Mesenchymal stem cell (in vitro differentiated cells and primary cell): ENCODE data around the gene STK24.
A peak's percentile ranks its signal among the peaks of the same experiment; 100 is the strongest.

ENCODE experiments used
- DNase-seq: peaks from one replicate; pipeline ENCODE4 v3.0.0-alpha.2; 2013
- H2AFZ ChIP-seq: one replicate; pipeline ENCODE4 v1.6.1; 2013; ENCODE audit warnings: low read depth, mild to moderate bottlenecking, control low read depth, inconsistent platforms, low read length, moderate library complexity
- H2AK5ac ChIP-seq: 2 replicates; pipeline ENCODE4 v1.6.1; 2013; ENCODE audit warnings: low read length, moderate library complexity, mild to moderate bottlenecking, inconsistent platforms; ENCODE audit not compliant: severe bottlenecking
- H2BK120ac ChIP-seq: one replicate; pipeline ENCODE4 v1.6.1; 2013; ENCODE audit warnings: low read depth, mild to moderate bottlenecking, inconsistent platforms, low read length, moderate library complexity
- H2BK12ac ChIP-seq, 2 experiments: one replicate each; pipeline ENCODE4 v1.6.1; 2013; ENCODE audit warnings: inconsistent platforms in 2 of 2, low read length in 2 of 2, mild to moderate bottlenecking in 2 of 2, moderate library complexity in 2 of 2, control low read depth in 1 of 2
- H2BK15ac ChIP-seq: one replicate; pipeline ENCODE4 v1.6.1; 2013; ENCODE audit warnings: mild to moderate bottlenecking, low read depth, inconsistent platforms; ENCODE audit not compliant: poor library complexity, severe bottlenecking
- H2BK5ac ChIP-seq: 2 replicates; pipeline ENCODE4 v1.6.1; 2013; ENCODE audit warnings: low read depth, mild to moderate bottlenecking, low read length, control low read depth, inconsistent platforms; ENCODE audit not compliant: poor library complexity, severe bottlenecking
- H3K14ac ChIP-seq, 2 experiments: one replicate each; pipeline ENCODE4 v1.6.1; 2013; ENCODE audit warnings: inconsistent platforms in 2 of 2, low read length in 2 of 2, control low read depth in 1 of 2, mild to moderate bottlenecking in 1 of 2, moderate library complexity in 1 of 2
- H3K18ac ChIP-seq, 2 experiments: one replicate each; pipeline ENCODE4 v1.6.1; 2013; ENCODE audit warnings: inconsistent platforms in 2 of 2, low read length in 2 of 2, control low read depth in 1 of 2, low read depth in 1 of 2, mild to moderate bottlenecking in 1 of 2
- H3K23ac ChIP-seq, 2 experiments: one replicate each; pipeline ENCODE4 v1.6.1; 2013; ENCODE audit warnings: inconsistent platforms in 2 of 2, low read length in 2 of 2, mild to moderate bottlenecking in 2 of 2, moderate library complexity in 2 of 2, control low read depth in 1 of 2
- H3K27ac ChIP-seq: 2 replicates; pipeline ENCODE4 v1.5.1; 2013; ENCODE audit warnings: mild to moderate bottlenecking, moderate library complexity, low read length, control low read depth, inconsistent platforms; ENCODE audit not compliant: poor library complexity, severe bottlenecking
- H3K27me3 ChIP-seq, 2 experiments: 2 replicates each; pipeline versions ENCODE4 v1.6.1 to v1.7.0; 2013; ENCODE audit warnings: low read length in 2 of 2, mild to moderate bottlenecking in 2 of 2, moderate library complexity in 2 of 2, control low read depth in 1 of 2, inconsistent platforms in 1 of 2; ENCODE audit not compliant: control insufficient read depth in 1 of 2, insufficient read depth in 1 of 2
- H3K36me3 ChIP-seq, 2 experiments: 2 replicates each; pipeline versions ENCODE4 v1.6.1 to v1.7.0; 2013; ENCODE audit warnings: low read length in 2 of 2, control low read depth in 1 of 2, inconsistent platforms in 1 of 2, low read depth in 1 of 2, mild to moderate bottlenecking in 1 of 2; ENCODE audit not compliant: insufficient read depth in 2 of 2, control insufficient read depth in 1 of 2
- H3K4ac ChIP-seq, 2 experiments: one replicate each; pipeline ENCODE4 v1.6.1; 2013; ENCODE audit warnings: inconsistent platforms in 2 of 2, low read length in 2 of 2, mild to moderate bottlenecking in 2 of 2, moderate library complexity in 2 of 2, control low read depth in 1 of 2, low read depth in 1 of 2
- H3K4me1 ChIP-seq: 2 replicates; pipeline ENCODE4 v1.6.1; 2013; ENCODE audit warnings: low read depth, low read length, control low read depth; ENCODE audit not compliant: control insufficient read depth, insufficient read depth
- H3K4me2 ChIP-seq: 2 replicates; pipeline ENCODE4 v1.6.1; 2013; ENCODE audit warnings: low read length, mild to moderate bottlenecking, inconsistent platforms; ENCODE audit not compliant: poor library complexity, severe bottlenecking
- H3K4me3 ChIP-seq, 2 experiments: 2 replicates each; pipeline versions ENCODE4 v1.5.1 to v1.7.0; 2013; ENCODE audit warnings: low read length in 2 of 2, mild to moderate bottlenecking in 2 of 2, control low read depth in 1 of 2, low read depth in 1 of 2; ENCODE audit not compliant: insufficient read depth in 1 of 2
- H3K79me1 ChIP-seq: replicated peaks from 2 replicates; pipeline ENCODE4 v1.6.1; 2013; ENCODE audit warnings: mild to moderate bottlenecking, control low read depth, low read length, inconsistent platforms; ENCODE audit not compliant: poor library complexity, severe bottlenecking
- H3K9ac ChIP-seq: 2 replicates; pipeline ENCODE4 v1.7.0; 2013; ENCODE audit warnings: mild to moderate bottlenecking, low read length, moderate library complexity
- H3K9me3 ChIP-seq: 2 replicates; pipeline ENCODE4 v1.7.0; 2013; ENCODE audit warnings: mild to moderate bottlenecking, low read length; ENCODE audit not compliant: control insufficient read depth
- H4K8ac ChIP-seq: one replicate; pipeline ENCODE4 v1.6.1; 2013; ENCODE audit warnings: inconsistent platforms, mild to moderate bottlenecking, low read length, moderate library complexity
- H4K91ac ChIP-seq: one replicate; pipeline ENCODE4 v1.6.1; 2013; ENCODE audit warnings: mild to moderate bottlenecking, low read length, inconsistent platforms
- WGBS: methylation state at CpG from one replicate; pipeline ENCODE4 v1.1.7; 2013; ENCODE audit warnings: mixed read lengths; 5-methylcytosine and 5-hydroxymethylcytosine counted together

Gene STK24

GRCh38 chr13:98458431-98458830, 118.5 kb downstream of the STK24 start:
- Histone ChIP-seq H3K27ac (no peak overlapping the region), H3K14ac (no peak overlapping the region), H3K79me1 (peaks cover 48% of the 10 kb centered on the region), H2BK15ac (no peak overlapping the region), H4K91ac (no peak overlapping the region), H3K9me3 (no peaks in the 10 kb centered on the region), H3K27me3 (no peaks in the 10 kb centered on the region), H3K23ac (no peak overlapping the region), H3K18ac (peak overlapping the region in 1 of 2 experiments; percentile 42), H2AK5ac (no peak overlapping the region), H3K4me1 (peaks cover 6% of the 10 kb centered on the region), H3K4ac (no peak overlapping the region), H3K4me3 (no peak overlapping the region), H3K36me3 (peaks cover 60 to 75% of the 10 kb centered on the region in 2 experiments), H2BK120ac (no peak overlapping the region), H4K8ac (no peak overlapping the region), H2BK12ac (no peak overlapping the region), H3K9ac (no peak overlapping the region), H2AFZ (no peak overlapping the region), H3K4me2 (no peak overlapping the region), H2BK5ac (no peak overlapping the region)
- 84% methylated on average over 14 of the region's 16 CpGs for WGBS
- no peak for DNase-seq

- peaks cover 35% of the 10 kb centered on the region for H3K79me1 ChIP-seq
- no peak for DNase-seq
- no peak overlapping the region for H4K91ac ChIP-seq
- no peak overlapping the region for H3K4me3 ChIP-seq
- no peaks in the 10 kb centered on the region for H3K27me3 ChIP-seq
- H2BK120ac ChIP-seq: no peak overlapping the region
- H3K18ac ChIP-seq: no peak overlapping the region
- 99% methylated on average over 13 of the region's 13 CpGs for WGBS
- H3K4me2 ChIP-seq: no peak overlapping the region
- no peak overlapping the region for H3K4ac ChIP-seq
- H3K9ac ChIP-seq: no peak overlapping the region
- H3K27ac ChIP-seq: no peak overlapping the region
- peaks cover 50 to 70% of the 10 kb centered on the region in 2 experiments for H3K36me3 ChIP-seq
- no peak overlapping the region for H2AFZ ChIP-seq
- no peak overlapping the region for H2AK5ac ChIP-seq
- H3K14ac ChIP-seq: no peak overlapping the region
- H2BK12ac ChIP-seq: peak overlapping the region in 1 of 2 experiments; percentile 3
- H3K9me3 ChIP-seq: no peaks in the 10 kb centered on the region
- H2BK15ac ChIP-seq: no peak overlapping the region
- no peak overlapping the region for H2BK5ac ChIP-seq
- peaks cover 6% of the 10 kb centered on the region for H3K4me1 ChIP-seq
- no peak overlapping the region for H3K23ac ChIP-seq
- H4K8ac ChIP-seq: no peak overlapping the region
These were observed 119.9 kb downstream of the STK24 start for GRCh38 chr13:98457053-98457452.

DNA sequence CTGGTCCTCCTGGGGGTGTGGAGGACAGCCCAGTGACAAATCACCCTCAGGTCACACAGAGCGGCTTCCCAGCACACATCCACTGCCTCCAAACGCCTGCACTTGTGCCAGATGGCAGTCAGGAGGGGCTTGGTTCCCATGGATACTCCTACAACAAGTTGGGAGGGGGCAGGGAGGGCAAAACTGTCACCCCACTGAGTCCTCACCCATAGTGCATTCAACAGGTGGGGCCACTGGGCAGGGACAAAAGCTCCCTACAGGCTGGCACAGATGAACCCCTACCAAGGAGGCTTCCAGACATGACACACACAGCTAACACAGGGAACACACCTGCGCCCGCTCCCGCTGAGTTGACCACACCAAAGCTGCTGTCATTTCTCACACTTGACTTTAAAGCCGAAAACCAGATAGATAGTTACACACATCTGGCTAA, 120.5 kb downstream of the STK24 start:
- H2BK120ac ChIP-seq: no peak overlapping the region

GRCh38 chr13:98454389-98454881, 122.5 kb downstream of the STK24 start:
- Histone ChIP-seq H3K27me3 (no peaks in the 10 kb centered on the region), H3K4ac (peak overlapping the region in 1 of 2 experiments; percentile 54), H2BK120ac (no peak overlapping the region), H3K36me3 (peaks cover 46 to 68% of the 10 kb centered on the region in 2 experiments), H3K18ac (peak overlapping the region in 1 of 2 experiments; percentile 84), H3K4me2 (no peak overlapping the region), H3K27ac (no peak overlapping the region), H3K14ac (peak overlapping the region in 1 of 2 experiments; percentile 93), H3K9ac (peak overlapping the region; percentile 68), H4K8ac (peak overlapping the region; percentile 1), H3K79me1 (peaks cover 24% of the 10 kb centered on the region), H3K9me3 (no peaks in the 10 kb centered on the region), H3K4me3 (peak overlapping the region in 1 of 2 experiments; percentile 30), H2BK12ac (no peak overlapping the region), H2BK15ac (no peak overlapping the region), H2AK5ac (no peak overlapping the region), H2AFZ (no peak overlapping the region), H2BK5ac (no peak overlapping the region), H3K23ac (no peak overlapping the region), H3K4me1 (peaks cover 22% of the 10 kb centered on the region), H4K91ac (no peak overlapping the region)
- WGBS: 64% methylated on average over 7 of the region's 7 CpGs
- peak; percentile 75 for DNase-seq

More for the DNA sequence above, 120.5 kb downstream of the STK24 start:
- WGBS: 97% methylated on average over 4 of the region's 6 CpGs
- Histone ChIP-seq H4K91ac (no peak overlapping the region), H2BK15ac (no peak overlapping the region), H2AK5ac (no peak overlapping the region), H3K36me3 (peaks cover 49 to 71% of the 10 kb centered on the region in 2 experiments), H3K27me3 (no peaks in the 10 kb centered on the region), H3K9ac (no peak overlapping the region), H3K4me3 (no peak overlapping the region), H3K4me1 (peaks cover 10% of the 10 kb centered on the region), H2BK12ac (no peak overlapping the region), H2BK5ac (no peak overlapping the region), H3K27ac (no peak overlapping the region), H3K18ac (no peak overlapping the region), H2AFZ (no peak overlapping the region), H3K79me1 (peaks cover 28% of the 10 kb centered on the region), H3K4ac (no peak overlapping the region), H3K9me3 (no peaks in the 10 kb centered on the region), H3K23ac (no peak overlapping the region), H3K4me2 (no peak overlapping the region), H3K14ac (no peak overlapping the region), H4K8ac (peak overlapping the region; percentile 12)
- no peak for DNase-seq
